Keratinocyte (primary cell): ENCODE data around the gene AIMP1. TPM values are rescaled to one million over a fixed set of nuclear protein-coding genes. Genes with fewer than 3 reads are reported as not detected.

Experiments
- DNase-seq: peaks from one replicate; pipeline ENCODE4 v3.0.0-alpha.2; 2011; ENCODE audit warnings: low read depth, missing footprints, low spot score
- FAIRE-seq: peaks from 2 replicates; lab custom pipeline; 2011; peaks lifted over from hg19 to GRCh38; lab: Jason Lieb, UNC
- H2AFZ ChIP-seq: 2 replicates; pipeline ENCODE4 v1.6.0; 2012; ENCODE audit warnings: low read length, control low read depth, inconsistent platforms; ENCODE audit not compliant: control insufficient read depth
- H3K27ac ChIP-seq: 2 replicates; pipeline ENCODE4 v1.5.1; 2011; ENCODE audit warnings: low read length; ENCODE audit not compliant: control insufficient read depth, insufficient read depth
- H3K27me3 ChIP-seq: 3 replicates; pipeline ENCODE4 v1.6.0; 2011; ENCODE audit warnings: low read length; ENCODE audit not compliant: control insufficient read depth, insufficient read depth; ENCODE audit errors: extremely low read depth
- H3K36me3 ChIP-seq, 2 experiments: 2 replicates in 1 of 2; 3 replicates in 1 of 2; pipeline ENCODE4 v1.5.1; 2011; ENCODE audit warnings: low read length in 2 of 2, mild to moderate bottlenecking in 1 of 2; ENCODE audit not compliant: control insufficient read depth in 2 of 2, insufficient read depth in 2 of 2; ENCODE audit errors: extremely low read depth in 1 of 2
- H3K4me1 ChIP-seq: 3 replicates; pipeline ENCODE4 v1.5.1; 2011; ENCODE audit warnings: low read length; ENCODE audit not compliant: control insufficient read depth, insufficient read depth; ENCODE audit errors: extremely low read depth
- H3K4me2 ChIP-seq: 3 replicates; pipeline ENCODE4 v1.6.0; 2011; ENCODE audit warnings: low read depth, low read length; ENCODE audit not compliant: control insufficient read depth, insufficient read depth; ENCODE audit errors: extremely low read depth
- H3K4me3 ChIP-seq, 3 experiments: fragments of 200-600 bp in 1 of 3; sonication (generic) in 1 of 3; 2 replicates in 2 of 3; 3 replicates in 1 of 3; pipeline ENCODE4 v1.5.1; 2011 to 2016; ENCODE audit warnings: low read length in 3 of 3, mild to moderate bottlenecking in 3 of 3, control low read depth in 2 of 3, inconsistent platforms in 1 of 3, low read depth in 1 of 3, mixed read lengths in 1 of 3, mixed run types in 1 of 3, moderate library complexity in 1 of 3; ENCODE audit not compliant: control insufficient read depth in 2 of 3, insufficient read depth in 2 of 3; ENCODE audit errors: extremely low read depth in 1 of 3
- H3K79me2 ChIP-seq: 2 replicates; pipeline ENCODE4 v1.6.0; 2012; ENCODE audit warnings: low read length; ENCODE audit not compliant: control insufficient read depth, insufficient read depth
- H3K9ac ChIP-seq: 3 replicates; pipeline ENCODE4 v1.6.0; 2011; ENCODE audit warnings: low read length; ENCODE audit not compliant: control insufficient read depth, insufficient read depth; ENCODE audit errors: extremely low read depth
- H3K9me1 ChIP-seq: 3 replicates; pipeline ENCODE4 v1.6.0; 2011; ENCODE audit warnings: low read length; ENCODE audit not compliant: control insufficient read depth, insufficient read depth; ENCODE audit errors: extremely low read depth
- H3K9me3 ChIP-seq: 2 replicates; pipeline ENCODE4 v1.5.1; 2012; ENCODE audit warnings: low read depth, low read length; ENCODE audit not compliant: control insufficient read depth
- H4K20me1 ChIP-seq: 3 replicates; pipeline ENCODE4 v1.6.0; 2011; ENCODE audit warnings: low read length; ENCODE audit not compliant: control insufficient read depth, insufficient read depth; ENCODE audit errors: extremely low read depth
- CTCF ChIP-seq, 3 experiments: IDR thresholded peaks in 1 of 3; conservative IDR thresholded peaks in 1 of 3; optimal IDR thresholded peaks in 1 of 3; 2 replicates in 2 of 3; 3 replicates in 1 of 3; pipeline versions ENCODE3 to v1.5.1; 2011; ENCODE audit warnings: low read length in 3 of 3, mild to moderate bottlenecking in 3 of 3, moderate library complexity in 2 of 3, control low read depth in 1 of 3, inconsistent platforms in 1 of 3; ENCODE audit not compliant: insufficient read depth in 2 of 3; ENCODE audit errors: extremely low read depth in 1 of 3
- EZH2 ChIP-seq: IDR thresholded peaks from one replicate; pipeline ENCODE4 v1.6.1; 2012; ENCODE audit warnings: inconsistent platforms, mild to moderate bottlenecking, low read length, moderate library complexity
- dilution Hi-C: fragments of 300-500 bp; cut with MboI; formaldehyde crosslinking; loops from one replicate; pipeline ENCODE4 v1.7.0; 2020; ENCODE audit warnings: low sequenced_read_pairs; ENCODE audit not compliant: extremely low pct_ligation_motif_present
- polyA plus RNA-seq, 5 experiments: library from polyadenylated mRNA; depleted of rRNA in 3 of 5; stranded (reverse) in 3 of 5; stranded (forward) in 1 of 5; unstranded in 1 of 5; fragments of >200 nt; gene quantifications; 1 replicate in 1 of 5; 2 replicates in 3 of 5; 3 replicates in 1 of 5; pipeline versions ENCODE4 v1.2.1 to v1.2.3, GENCODE V29; 2011 to 2012; ENCODE audit warnings: missing spikeins in 2 of 5, low read depth in 1 of 5, low replicate concordance in 1 of 5

Gene AIMP1
- polyA plus RNA-seq, 1 donor (not counting 4 experiments of a cell fraction or from before 2014, with no cell fraction given): 52.9 TPM

DNA sequence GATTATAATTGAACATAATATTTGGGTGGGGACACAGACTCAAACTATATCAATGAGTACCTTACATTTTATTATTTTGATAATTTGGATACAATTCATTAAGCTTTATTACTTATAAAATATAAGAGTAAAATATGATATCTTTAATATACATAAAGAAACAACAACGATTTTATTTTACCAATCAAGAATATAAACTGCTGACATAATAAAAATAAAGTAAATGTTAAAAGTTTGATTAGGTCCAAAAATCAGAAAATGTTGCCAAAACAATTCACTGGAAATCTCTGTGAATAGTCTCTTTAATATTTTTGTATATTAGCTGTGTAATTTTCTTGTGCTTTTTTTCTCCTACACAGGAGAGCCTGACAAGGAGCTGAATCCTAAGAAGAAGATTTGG is 30.8 kb downstream of the AIMP1 start:
- no peak overlapping the region for H3K9ac ChIP-seq
- H4K20me1 ChIP-seq: no peaks in the 10 kb centered on the region
- no peaks in the 10 kb centered on the region for H3K27me3 ChIP-seq
- H3K4me2 ChIP-seq: no peak overlapping the region
- no peak overlapping the region for H3K27ac ChIP-seq
- DNase-seq (no peak), FAIRE-seq (no peak)
- no peaks in the 10 kb centered on the region for H3K9me3 ChIP-seq
- no peak overlapping the region for H3K4me3 ChIP-seq
- peaks cover 8% of the 10 kb centered on the region for H3K4me1 ChIP-seq
- no peaks in the 10 kb centered on the region for H3K9me1 ChIP-seq
- no peak for TF ChIP-seq CTCF (optimal IDR thresholded peaks at IDR 0.05 in 1 of 3, IDR thresholded peaks at IDR 0.05 in 1 of 3, conservative IDR thresholded peaks at IDR 0.05 in 1 of 3; ENCODE audit: extremely low read depth in 1 of 3, insufficient read depth in 2 of 3, low read length in 3 of 3)
- no peak for TF ChIP-seq EZH2
- dilution Hi-C loops: no loop called here
- peaks cover 18% of the 10 kb centered on the region for H3K79me2 ChIP-seq
- peaks cover 2 to 3% of the 10 kb centered on the region in 2 experiments for H3K36me3 ChIP-seq
- no peak overlapping the region for H2AFZ ChIP-seq

GRCh38 chr4:106351016-106351415 is 34.7 kb downstream of the AIMP1 start:
- Histone ChIP-seq H3K27ac (peak overlapping the region; percentile 52), H3K4me2 (no peak overlapping the region), H3K9me1 (no peaks in the 10 kb centered on the region), H3K9me3 (no peaks in the 10 kb centered on the region), H3K79me2 (no peaks in the 10 kb centered on the region), H3K36me3 (peaks cover 2 to 3% of the 10 kb centered on the region in 2 experiments), H3K4me3 (no peak overlapping the region), H4K20me1 (no peaks in the 10 kb centered on the region), H3K27me3 (no peaks in the 10 kb centered on the region), H2AFZ (no peak overlapping the region), H3K9ac (no peak overlapping the region), H3K4me1 (peaks cover 8% of the 10 kb centered on the region)
- dilution Hi-C loops: no loop called here
- no peak for DNase-seq
- FAIRE-seq: peak; percentile 5
- TF ChIP-seq CTCF (optimal IDR thresholded peaks at IDR 0.05 in 1 of 3, IDR thresholded peaks at IDR 0.05 in 1 of 3, conservative IDR thresholded peaks at IDR 0.05 in 1 of 3; ENCODE audit: extremely low read depth in 1 of 3, insufficient read depth in 2 of 3, low read length in 3 of 3): no peak
